Calu3 (cell line): ENCODE results near the gene ITGA2B. TPM values are rescaled to one million over a fixed set of nuclear protein-coding genes. Genes with fewer than 3 reads are reported as not detected.

Source experiments
- BruUV-seq: library from RNA; stranded (reverse); fragments of 400-500 nt; replicated peaks from 2 replicates; lab custom pipeline; 2021; lab: Mats Ljungman, UMichigan
- CTCF ChIA-PET: fragments of 300-600 bp; sonication (Branson Sonifier 250); formaldehyde crosslinking; loops from one replicate; lab custom pipeline; 2022; ENCODE audit warnings: antibody characterized with exemption; lab: Charles Lee
- DNase-seq: peaks from one replicate; pipeline ENCODE4 v3.0.0; 2022
- H3K27ac Mint-ChIP-seq: one replicate; pipeline ENCODE4 v1.8.0; 2022; ENCODE audit warnings: mixed read lengths; ENCODE audit not compliant: unreplicated experiment
- H3K27me3 Mint-ChIP-seq: one replicate; pipeline ENCODE4 v1.8.0; 2022; ENCODE audit warnings: mixed read lengths; ENCODE audit not compliant: unreplicated experiment
- H3K36me3 Mint-ChIP-seq: one replicate; pipeline ENCODE4 v1.8.0; 2022; ENCODE audit warnings: mild to moderate bottlenecking, moderate library complexity, mixed read lengths; ENCODE audit not compliant: insufficient read depth, unreplicated experiment
- H3K4me1 Mint-ChIP-seq: one replicate; pipeline ENCODE4 v1.8.0; 2022; ENCODE audit warnings: mild to moderate bottlenecking, low read depth, mixed read lengths; ENCODE audit not compliant: unreplicated experiment
- H3K4me3 Mint-ChIP-seq: one replicate; pipeline ENCODE4 v1.8.0; 2022; ENCODE audit warnings: mild to moderate bottlenecking, low read depth, moderate library complexity, mixed read lengths; ENCODE audit not compliant: unreplicated experiment
- H3K9me3 Mint-ChIP-seq: one replicate; pipeline ENCODE4 v1.8.0; 2022; ENCODE audit warnings: low read depth, mixed read lengths; ENCODE audit not compliant: unreplicated experiment
- intact Hi-C: fragments of 100-400 bp; cut with micrococcal nuclease; formaldehyde crosslinking; loops from one replicate; pipeline ENCODE4 v1.10.0; 2022; ENCODE audit not compliant: unreplicated experiment
- total RNA-seq: library from RNA; stranded (reverse); gene quantifications from 2 replicates; pipeline ENCODE4 v1.2.3, GENCODE V29; 2022
- TF ChIP-seq, protein P1 (sequence below): fragments of 200-600 bp; IDR thresholded peaks from one replicate; pipeline ENCODE4 v1.8.0; 2022; ENCODE audit warnings: antibody characterized with exemption; ENCODE audit not compliant: unreplicated experiment

ITGA2B gene
- total RNA-seq, 1 experiment from 2014 or later, result 1.6 TPM

DNA sequence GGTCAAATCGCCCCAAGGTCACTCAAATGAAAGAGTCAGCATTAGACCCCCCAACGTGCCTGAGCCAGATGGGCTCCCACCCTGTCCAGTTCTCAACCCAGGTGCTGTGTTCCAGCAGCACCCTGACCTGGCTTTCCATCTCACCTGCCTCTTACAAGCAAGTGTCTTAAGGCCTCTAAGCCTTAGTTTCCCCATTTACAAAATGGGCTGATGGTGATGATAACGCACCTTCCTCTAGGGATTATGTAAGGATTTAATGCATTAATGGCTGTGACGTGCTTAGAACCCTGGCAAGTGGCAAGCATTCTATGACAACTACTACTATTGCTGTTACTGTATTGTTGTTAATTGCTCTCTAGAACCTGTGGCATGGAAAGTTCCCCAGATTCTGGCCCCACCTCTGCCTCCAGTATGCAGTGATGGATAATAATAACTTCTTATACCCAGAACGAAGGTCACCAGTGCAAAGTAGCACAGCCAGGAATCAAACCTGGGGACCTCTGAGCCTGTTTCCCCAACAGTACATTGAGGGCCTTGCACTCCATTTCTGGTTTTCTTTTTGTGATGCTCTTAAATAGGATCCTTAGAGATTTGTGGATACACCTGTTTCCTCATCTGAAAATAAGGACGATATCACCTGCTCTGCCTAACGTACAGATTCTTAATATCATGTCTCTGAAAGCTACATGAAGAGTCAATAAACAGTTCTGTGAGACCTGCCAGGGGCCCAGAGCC lies 61.6 kb downstream of the ITGA2B start:
- Mint-ChIP-seq H3K36me3 (peaks cover 39% of the 10 kb centered on the region), H3K27ac (no peak overlapping the region), H3K9me3 (no peaks in the 10 kb centered on the region), H3K4me3 (no peak overlapping the region), H3K4me1 (peaks cover 17% of the 10 kb centered on the region), H3K27me3 (no peaks in the 10 kb centered on the region)
- intact Hi-C loops, result loop anchor here (5.0 kb wide), 1 partner anchor 106 kb away; no protein-coding TSS in a partner anchor
- BruUV-seq, result no TSS peak
- DNase-seq, result no peak
- CTCF ChIA-PET, result no interaction called here
- TF ChIP-seq, protein P1, sequence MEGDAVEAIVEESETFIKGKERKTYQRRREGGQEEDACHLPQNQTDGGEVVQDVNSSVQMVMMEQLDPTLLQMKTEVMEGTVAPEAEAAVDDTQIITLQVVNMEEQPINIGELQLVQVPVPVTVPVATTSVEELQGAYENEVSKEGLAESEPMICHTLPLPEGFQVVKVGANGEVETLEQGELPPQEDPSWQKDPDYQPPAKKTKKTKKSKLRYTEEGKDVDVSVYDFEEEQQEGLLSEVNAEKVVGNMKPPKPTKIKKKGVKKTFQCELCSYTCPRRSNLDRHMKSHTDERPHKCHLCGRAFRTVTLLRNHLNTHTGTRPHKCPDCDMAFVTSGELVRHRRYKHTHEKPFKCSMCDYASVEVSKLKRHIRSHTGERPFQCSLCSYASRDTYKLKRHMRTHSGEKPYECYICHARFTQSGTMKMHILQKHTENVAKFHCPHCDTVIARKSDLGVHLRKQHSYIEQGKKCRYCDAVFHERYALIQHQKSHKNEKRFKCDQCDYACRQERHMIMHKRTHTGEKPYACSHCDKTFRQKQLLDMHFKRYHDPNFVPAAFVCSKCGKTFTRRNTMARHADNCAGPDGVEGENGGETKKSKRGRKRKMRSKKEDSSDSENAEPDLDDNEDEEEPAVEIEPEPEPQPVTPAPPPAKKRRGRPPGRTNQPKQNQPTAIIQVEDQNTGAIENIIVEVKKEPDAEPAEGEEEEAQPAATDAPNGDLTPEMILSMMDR, result no peak

DNA sequence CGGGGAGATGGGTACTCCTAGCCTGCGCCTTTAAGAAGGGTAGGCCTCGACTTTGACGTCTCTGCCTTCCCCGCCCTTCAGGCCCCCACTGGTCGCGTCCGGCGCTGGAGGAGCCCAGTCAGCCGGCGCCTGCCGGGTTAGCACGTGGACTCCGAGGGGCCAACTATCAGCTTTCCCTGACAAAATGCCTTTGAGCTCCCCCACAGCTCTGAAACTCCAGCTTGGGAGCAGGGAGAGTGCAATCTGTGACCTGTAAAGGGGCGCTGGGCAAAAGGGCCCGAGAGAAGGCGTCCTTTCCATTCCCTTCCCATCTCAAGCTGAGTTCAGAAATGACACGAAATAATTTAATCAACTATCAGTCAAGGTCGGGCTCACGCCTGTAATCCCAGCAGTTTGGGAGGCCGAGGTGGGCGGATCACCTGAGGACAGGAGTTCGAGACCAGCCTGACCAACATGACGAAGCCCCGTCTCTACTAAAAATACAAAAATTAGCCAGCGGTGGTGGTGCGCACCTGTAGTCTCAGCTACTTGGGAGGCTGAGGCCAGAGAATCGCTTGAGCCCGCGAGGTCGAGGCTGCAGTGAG lies 62.5 kb downstream of the ITGA2B start:
- Mint-ChIP-seq H3K27ac (peak overlapping the region; percentile 94), H3K4me3 (peak overlapping the region; percentile 96), H3K4me1 (peaks cover 17% of the 10 kb centered on the region), H3K36me3 (peaks cover 43% of the 10 kb centered on the region), H3K27me3 (no peaks in the 10 kb centered on the region), H3K9me3 (no peaks in the 10 kb centered on the region)
- TF ChIP-seq, protein P1, result no peak
- peak; percentile 99 for DNase-seq
- intact Hi-C loops, result loop anchor here (5.0 kb wide), 1 partner anchor 105 kb away; no protein-coding TSS in a partner anchor
- BruUV-seq, result no TSS peak
- CTCF ChIA-PET, result interaction anchor here (0.6 to 1.0 kb wide), 8 partner anchors 18 to 641 kb away, joined by 3 to 8 read pairs (median 6); partner anchors contain the start of genes C1QL1, GRN, LSM12 and RUNDC3A

DNA sequence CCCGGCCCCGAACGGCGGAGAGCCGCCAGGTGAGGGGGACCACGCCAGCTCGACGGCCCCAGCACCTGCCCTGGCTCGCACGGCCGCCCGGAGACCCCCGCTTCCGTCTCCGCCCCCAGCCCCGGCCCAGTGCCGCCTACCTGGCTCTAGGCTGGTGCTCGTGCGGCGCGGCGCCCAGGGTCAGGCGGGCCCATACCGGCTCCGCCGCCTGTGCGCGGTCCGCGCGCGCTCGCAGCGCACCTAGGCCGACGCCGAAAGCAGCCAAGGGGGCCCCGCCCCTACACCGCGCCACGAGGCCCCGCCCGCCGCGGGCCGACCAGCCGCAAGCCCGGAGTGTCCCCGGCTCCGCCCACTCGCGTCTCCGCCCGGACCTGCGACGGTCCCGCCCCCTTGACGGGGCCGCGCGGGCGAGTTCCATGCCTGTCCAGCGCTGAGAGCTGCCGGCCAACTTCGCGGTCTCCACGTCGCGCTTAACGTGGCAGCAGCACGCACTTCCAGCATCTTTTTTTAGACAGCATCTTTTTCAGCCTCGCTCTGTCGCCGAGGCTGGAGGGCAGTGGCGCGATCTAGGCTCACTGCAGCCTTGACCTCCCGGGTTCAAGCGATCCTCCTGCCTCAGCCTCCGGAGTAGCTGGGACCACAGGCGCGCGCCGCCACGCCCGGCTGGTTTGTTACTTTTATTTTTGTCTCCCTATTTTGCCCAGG lies 64.7 kb downstream of the ITGA2B start, which contains the start of gene SLC25A39:
Gene SLC25A39 (minus strand): TSS at position 253 of the 705 bp plus-strand sequence. CDS start 1,261 bp downstream, outside the sequence.
- peak; percentile 100 for DNase-seq
- peaks cover 7% of the 10 kb centered on the region for H3K4me1 Mint-ChIP-seq
- no TSS peak for BruUV-seq
- TF ChIP-seq, protein P1, result no peak
- H3K27ac Mint-ChIP-seq, result peak within 1 kb of the TSS; percentile 94
- peak within 1 kb of the TSS; percentile 96 for H3K4me3 Mint-ChIP-seq
- peaks cover 51% of the 10 kb centered on the region for H3K36me3 Mint-ChIP-seq
- CTCF ChIA-PET, result interaction anchor here (0.6 to 1.9 kb wide), 9 partner anchors 9 to 155 kb away, joined by 3 to 9 read pairs (median 3); partner anchors contain the start of gene RUNDC3A
- no peaks in the 10 kb centered on the region for H3K27me3 Mint-ChIP-seq
- intact Hi-C loops, result loop anchor here (5.0 kb wide), 1 partner anchor 102 kb away; no protein-coding TSS in a partner anchor
- no peaks in the 10 kb centered on the region for H3K9me3 Mint-ChIP-seq

DNA sequence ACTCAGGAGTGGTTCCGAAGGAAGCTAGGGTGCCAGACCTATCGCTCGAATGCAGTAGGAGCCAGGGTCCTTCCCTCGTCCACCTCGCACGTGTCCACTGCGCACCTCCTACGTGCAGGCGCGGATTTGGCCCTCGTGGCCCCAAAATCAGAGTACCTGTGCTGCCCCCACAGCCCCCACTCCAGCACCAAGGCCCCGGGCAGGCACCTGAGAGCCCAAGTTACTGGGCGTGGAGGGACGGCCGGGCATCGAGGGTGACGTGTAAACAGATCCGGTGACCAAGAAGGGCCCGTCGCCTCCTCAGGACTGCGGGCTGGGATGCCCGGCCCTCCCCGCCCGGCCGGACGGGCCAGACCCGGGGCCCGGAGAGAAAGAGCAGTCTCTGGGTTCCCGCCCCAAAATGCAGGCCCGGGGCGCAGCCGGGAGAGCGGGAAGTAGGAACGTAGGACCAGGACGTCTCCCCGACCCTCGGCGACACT lies 65.3 kb downstream of the ITGA2B start:
- Mint-ChIP-seq H3K9me3 (no peaks in the 10 kb centered on the region), H3K27me3 (no peaks in the 10 kb centered on the region), H3K27ac (peak overlapping the region; percentile 36), H3K4me3 (peak overlapping the region; percentile 96), H3K36me3 (peaks cover 56% of the 10 kb centered on the region), H3K4me1 (peaks cover 7% of the 10 kb centered on the region)
- BruUV-seq, result no TSS peak
- peak; percentile 58 for DNase-seq
- TF ChIP-seq, protein P1, result no peak
- intact Hi-C loops, result no loop called here
- CTCF ChIA-PET, result interaction anchor here (0.6 to 1.9 kb wide), 6 partner anchors 9 to 155 kb away, joined by 3 to 9 read pairs (median 4); no protein-coding TSS in a partner anchor
